Measurements from ENCODE around the gene FGF14. TPM values are rescaled to one million over a fixed set of nuclear protein-coding genes. Genes with fewer than 3 reads are reported as not detected.

The FGF14 gene
- total RNA-seq, 1 donor from 2014 or later = not detected

GRCh38 chr13:102225892-102226291 is 176.0 kb downstream of the FGF14 start:
- FAIRE-seq (no peak), DNase-seq (ENCODE audit: low read depth) (no peak)
- no peaks in the 10 kb centered on the region for H3K27me3 ChIP-seq (ENCODE audit: control insufficient read depth, insufficient read depth, low read length)
- TF ChIP-seq CTCF (IDR thresholded peaks at IDR 0.05; ENCODE audit: insufficient read depth, low read length, severe bottlenecking) = no peak
- H3K4me3 ChIP-seq (ENCODE audit: low read depth, low read length) = no peak overlapping the region
- H3K36me3 ChIP-seq (ENCODE audit: control insufficient read depth, insufficient read depth, low read length) = no peaks in the 10 kb centered on the region

GRCh38 chr13:102220681-102221228 is 181.1 kb downstream of the FGF14 start:
- no peak for TF ChIP-seq CTCF (IDR thresholded peaks at IDR 0.05; ENCODE audit: insufficient read depth, low read length, severe bottlenecking)
- no peaks in the 10 kb centered on the region for H3K36me3 ChIP-seq (ENCODE audit: control insufficient read depth, insufficient read depth, low read length)
- no peak overlapping the region for H3K4me3 ChIP-seq (ENCODE audit: low read depth, low read length)
- DNase-seq (ENCODE audit: low read depth) (peak; percentile 34), FAIRE-seq (no peak)
- no peaks in the 10 kb centered on the region for H3K27me3 ChIP-seq (ENCODE audit: control insufficient read depth, insufficient read depth, low read length)

GRCh38 chr13:102214956-102215355 is 186.9 kb downstream of the FGF14 start:
- DNase-seq (ENCODE audit: low read depth) = no peak
- no peaks in the 10 kb centered on the region for H3K36me3 ChIP-seq (ENCODE audit: control insufficient read depth, insufficient read depth, low read length)
- no peak overlapping the region for H3K4me3 ChIP-seq (ENCODE audit: low read depth, low read length)
- no peak for TF ChIP-seq CTCF (IDR thresholded peaks at IDR 0.05; ENCODE audit: insufficient read depth, low read length, severe bottlenecking)
- H3K27me3 ChIP-seq (ENCODE audit: control insufficient read depth, insufficient read depth, low read length) = peaks cover 2% of the 10 kb centered on the region
- FAIRE-seq = no peak

- no peak for TF ChIP-seq CTCF (IDR thresholded peaks at IDR 0.05; ENCODE audit: insufficient read depth, low read length, severe bottlenecking)
- FAIRE-seq (no peak), DNase-seq (ENCODE audit: low read depth) (no peak)
- no peaks in the 10 kb centered on the region for H3K36me3 ChIP-seq (ENCODE audit: control insufficient read depth, insufficient read depth, low read length)
- no peak overlapping the region for H3K4me3 ChIP-seq (ENCODE audit: low read depth, low read length)
- peaks cover 2% of the 10 kb centered on the region for H3K27me3 ChIP-seq (ENCODE audit: control insufficient read depth, insufficient read depth, low read length)
Observed at GRCh38 chr13:102212729-102213128, 189.1 kb downstream of the FGF14 start.

GRCh38 chr13:102208347-102208746 is 193.5 kb downstream of the FGF14 start:
- no peak for TF ChIP-seq CTCF (IDR thresholded peaks at IDR 0.05; ENCODE audit: insufficient read depth, low read length, severe bottlenecking)
- DNase-seq (ENCODE audit: low read depth) (no peak), FAIRE-seq (no peak)
- Histone ChIP-seq H3K36me3 (ENCODE audit: control insufficient read depth, insufficient read depth, low read length) (no peaks in the 10 kb centered on the region), H3K4me3 (ENCODE audit: low read depth, low read length) (no peak overlapping the region), H3K27me3 (ENCODE audit: control insufficient read depth, insufficient read depth, low read length) (peaks cover 2% of the 10 kb centered on the region)

- Histone ChIP-seq H3K36me3 (ENCODE audit: control insufficient read depth, insufficient read depth, low read length) (no peaks in the 10 kb centered on the region), H3K4me3 (ENCODE audit: low read depth, low read length) (no peak overlapping the region), H3K27me3 (ENCODE audit: control insufficient read depth, insufficient read depth, low read length) (peaks cover 2% of the 10 kb centered on the region)
- FAIRE-seq = no peak
- DNase-seq (ENCODE audit: low read depth) = no peak
- no peak for TF ChIP-seq CTCF (IDR thresholded peaks at IDR 0.05; ENCODE audit: insufficient read depth, low read length, severe bottlenecking)
Observed at GRCh38 chr13:102207680-102208342, 194.0 kb downstream of the FGF14 start.

Measured in bronchial epithelial cell (primary cell).